Activated naive CD4-positive, alpha-beta T cell treated with anti-CD3 and anti-CD28 coated beads for 36 hours (primary cell): ENCODE data around the gene TPRG1. TPM values are rescaled to one million over a fixed set of nuclear protein-coding genes. Genes with fewer than 3 reads are reported as not detected.

Experiments
- CTCF ChIA-PET: fragments of 350-600 bp; sonication (Branson Sonifier 250); formaldehyde crosslinking; loops from one replicate; lab custom pipeline; 2021; ENCODE audit warnings: antibody characterized with exemption; lab: Charles Lee
- DNase-seq: peaks from one replicate; pipeline ENCODE4 v3.0.0-alpha.2; 2020
- H3K27ac Mint-ChIP-seq: one replicate; pipeline ENCODE4 v1.8.0; 2021; ENCODE audit warnings: mild to moderate bottlenecking, mixed read lengths
- H3K27me3 Mint-ChIP-seq: one replicate; pipeline ENCODE4 v1.8.0; 2021; ENCODE audit warnings: low read depth, mixed read lengths
- H3K36me3 Mint-ChIP-seq: one replicate; pipeline ENCODE4 v1.8.0; 2021; ENCODE audit warnings: low read depth, mixed read lengths
- H3K4me1 Mint-ChIP-seq: one replicate; pipeline ENCODE4 v1.8.0; 2021; ENCODE audit warnings: low read depth, mixed read lengths
- H3K4me3 Mint-ChIP-seq: one replicate; pipeline ENCODE4 v1.8.0; 2021; ENCODE audit warnings: mild to moderate bottlenecking, moderate library complexity, mixed read lengths
- H3K9me3 Mint-ChIP-seq: one replicate; pipeline ENCODE4 v1.8.0; 2021; ENCODE audit warnings: mixed read lengths
- intact Hi-C: fragments of 100-400 bp; cut with micrococcal nuclease; formaldehyde crosslinking; loops from one replicate; pipeline ENCODE4 v1.15.1; 2023
- total RNA-seq, 2 experiments: library from RNA; stranded (reverse); gene quantifications; one replicate each; pipeline ENCODE4 v1.2.3, GENCODE V29; 2021

TPRG1 gene
- total RNA-seq, 2 experiments from 2014 or later = 0.55 to 1.0 TPM

DNA sequence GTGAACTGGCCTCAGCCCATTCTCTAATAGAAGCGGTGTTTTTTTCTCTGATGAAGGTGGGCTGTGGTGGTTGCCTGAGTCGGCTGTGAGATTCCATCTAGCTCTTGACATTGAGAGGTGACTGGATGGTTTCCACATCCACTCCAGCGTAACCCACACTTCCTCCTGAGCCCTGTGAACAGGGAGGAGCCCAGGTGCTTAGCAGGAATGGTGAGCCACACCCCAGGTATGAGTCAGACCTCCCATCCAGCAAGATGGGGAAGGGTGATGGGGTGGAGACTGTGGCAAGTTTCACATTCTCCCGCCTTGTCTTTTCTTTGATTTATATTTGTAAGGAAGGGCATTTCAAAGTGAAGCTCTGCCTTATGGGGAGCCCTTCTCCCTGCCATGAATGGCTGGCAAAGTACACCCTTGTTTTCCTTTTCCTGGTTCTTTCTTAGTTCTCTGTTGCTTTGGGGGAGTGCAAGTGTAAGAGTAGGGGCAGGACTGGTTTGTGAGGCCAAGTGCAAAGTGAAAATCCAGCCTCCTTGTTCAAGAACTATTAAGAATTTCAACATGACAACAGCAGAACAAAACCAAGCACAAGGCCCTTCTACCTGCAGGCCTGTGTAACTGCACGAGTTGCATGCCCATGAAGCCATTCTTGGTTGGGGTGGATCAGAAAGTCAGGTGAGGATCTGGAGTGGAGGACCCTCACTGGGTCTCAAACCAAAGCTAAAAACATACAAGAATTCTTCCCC lies 4.6 kb upstream of the TPRG1 start:
- H3K27me3 Mint-ChIP-seq = no peaks in the 10 kb centered on the region
- no peaks in the 10 kb centered on the region for H3K36me3 Mint-ChIP-seq
- peaks cover 14% of the 10 kb centered on the region for H3K4me1 Mint-ChIP-seq
- no peaks in the 10 kb centered on the region for H3K9me3 Mint-ChIP-seq
- CTCF ChIA-PET = interaction anchor here (0.9 kb wide), 1 partner anchor 28 kb away, joined by 3 read pairs; no protein-coding TSS in a partner anchor
- intact Hi-C loops = no loop called here
- DNase-seq = no peak
- no peak overlapping the region for H3K27ac Mint-ChIP-seq
- H3K4me3 Mint-ChIP-seq = no peak overlapping the region

DNA sequence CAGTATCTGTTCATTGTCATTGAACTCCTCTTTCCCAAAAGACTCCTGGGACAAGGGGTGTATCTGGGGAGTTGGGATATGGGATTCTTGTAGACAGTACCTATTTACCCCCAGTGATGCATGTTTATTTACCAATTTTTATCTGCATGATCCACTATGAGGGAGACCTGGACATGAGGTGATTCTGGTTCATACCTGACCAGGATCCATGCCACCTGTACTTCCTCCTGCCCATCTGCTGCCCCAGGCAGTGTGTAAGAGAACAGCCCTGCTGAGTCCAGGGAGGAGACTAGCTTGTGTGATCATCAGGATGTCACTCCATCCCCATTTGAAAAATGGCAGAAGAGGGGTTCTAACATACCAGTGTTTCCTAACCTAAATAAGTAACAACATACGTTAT lies 3.1 kb upstream of the TPRG1 start:
- Mint-ChIP-seq H3K9me3 (no peaks in the 10 kb centered on the region), H3K27me3 (no peaks in the 10 kb centered on the region), H3K27ac (no peak overlapping the region), H3K4me3 (no peak overlapping the region), H3K4me1 (peaks cover 22% of the 10 kb centered on the region), H3K36me3 (no peaks in the 10 kb centered on the region)
- intact Hi-C loops = no loop called here
- no peak for DNase-seq
- CTCF ChIA-PET = no interaction called here

DNA sequence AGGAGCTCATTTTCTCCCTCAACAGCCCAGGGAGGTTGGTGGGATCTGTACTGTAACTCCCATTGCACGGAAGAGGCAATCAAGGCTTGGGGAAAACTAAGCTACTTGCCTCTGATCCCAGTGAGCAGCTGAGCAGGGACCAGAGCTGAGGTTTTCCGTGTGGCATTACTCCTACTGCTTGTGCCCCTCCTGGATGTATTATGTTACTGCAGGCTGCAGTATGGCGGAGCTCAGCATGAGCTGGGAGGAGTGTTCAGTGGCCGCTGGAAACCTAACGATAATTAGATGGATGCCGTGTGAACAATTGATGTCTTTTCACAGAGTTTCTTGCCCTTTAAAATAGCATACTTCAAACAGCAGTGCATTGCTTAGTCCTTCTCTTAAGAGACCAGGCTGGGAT lies 2.0 kb upstream of the TPRG1 start:
- Mint-ChIP-seq H3K36me3 (no peaks in the 10 kb centered on the region), H3K9me3 (no peaks in the 10 kb centered on the region), H3K27me3 (no peaks in the 10 kb centered on the region), H3K27ac (no peak overlapping the region), H3K4me3 (no peak overlapping the region), H3K4me1 (peaks cover 22% of the 10 kb centered on the region)
- intact Hi-C loops = no loop called here
- CTCF ChIA-PET = interaction anchor here (1.0 kb wide), 1 partner anchor 15 kb away, joined by 3 read pairs; no protein-coding TSS in a partner anchor
- no peak for DNase-seq

- H3K27ac Mint-ChIP-seq = no peak overlapping the region
- intact Hi-C loops = no loop called here
- CTCF ChIA-PET = no interaction called here
Measured at GRCh38 chr3:189170559-189170958, 1.2 kb upstream of the TPRG1 start.

DNA sequence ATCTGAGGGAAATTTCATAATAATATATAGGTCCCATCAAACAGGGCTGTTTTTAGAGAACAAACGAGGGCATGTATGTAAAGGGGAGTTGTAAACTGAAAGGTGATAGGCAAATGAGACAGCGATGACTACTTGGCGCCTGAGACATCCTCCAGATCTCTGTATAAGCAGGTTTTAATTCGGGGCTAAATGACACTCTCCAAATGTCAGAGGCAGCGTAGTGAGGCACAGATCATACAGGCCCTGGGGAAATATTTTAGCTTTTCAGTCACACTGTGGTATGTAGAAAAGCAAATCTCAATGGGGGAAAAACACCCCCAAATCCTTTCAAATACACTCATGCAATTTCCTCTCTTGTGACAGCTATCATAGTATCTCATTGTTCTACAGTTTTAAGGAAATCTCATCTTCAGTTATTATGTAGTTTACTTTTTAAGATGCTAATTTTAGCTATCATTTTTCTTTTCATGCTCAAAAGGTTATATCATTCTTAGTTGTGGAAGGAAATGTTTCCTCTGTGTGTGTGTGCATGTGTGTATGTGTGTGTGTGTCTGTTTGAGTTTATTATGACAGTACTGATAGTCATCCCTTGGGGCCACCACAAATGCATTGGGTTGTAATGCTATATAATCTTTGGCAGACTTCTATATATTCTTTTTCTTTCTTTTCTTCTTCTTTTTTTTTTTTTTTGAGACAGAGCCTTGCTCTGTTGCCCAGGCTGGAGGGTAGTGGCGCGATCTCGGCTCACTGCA lies 1.1 kb downstream of the TPRG1 start:
- Mint-ChIP-seq H3K4me3 (no peak overlapping the region), H3K9me3 (no peaks in the 10 kb centered on the region), H3K27ac (peak overlapping the region; percentile 34), H3K4me1 (peaks cover 18% of the 10 kb centered on the region), H3K36me3 (no peaks in the 10 kb centered on the region), H3K27me3 (no peaks in the 10 kb centered on the region)
- CTCF ChIA-PET = interaction anchor here (0.7 kb wide), 1 partner anchor 24 kb away, joined by 3 read pairs; no protein-coding TSS in a partner anchor
- DNase-seq = peak; percentile 37
- intact Hi-C loops = no loop called here

More at GRCh38 chr3:189170559-189170958, 1.2 kb upstream of the TPRG1 start:
- no peaks in the 10 kb centered on the region for H3K9me3 Mint-ChIP-seq
- H3K36me3 Mint-ChIP-seq = no peaks in the 10 kb centered on the region
- no peaks in the 10 kb centered on the region for H3K27me3 Mint-ChIP-seq
- H3K4me3 Mint-ChIP-seq = no peak overlapping the region
- no peak for DNase-seq
- peaks cover 22% of the 10 kb centered on the region for H3K4me1 Mint-ChIP-seq

DNA sequence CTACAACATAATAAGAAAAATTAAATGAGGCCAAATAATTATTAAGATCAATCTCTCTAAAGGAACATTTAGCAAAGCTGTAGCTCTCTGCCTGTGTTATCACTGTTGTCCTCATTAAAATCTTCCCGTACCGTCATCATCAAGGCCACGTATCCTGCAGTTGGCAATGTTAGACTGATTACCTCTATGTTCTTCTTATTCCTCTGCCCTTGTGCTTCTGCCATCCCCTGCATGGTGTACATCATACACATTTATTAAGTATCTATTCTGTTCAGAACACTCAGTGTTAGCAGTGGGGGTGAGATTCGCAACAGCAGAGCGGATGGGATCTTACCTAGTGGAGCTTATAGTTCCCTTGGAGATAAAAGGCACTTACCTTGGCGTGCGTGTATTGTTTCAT lies 12.8 kb downstream of the TPRG1 start:
- peaks cover 22% of the 10 kb centered on the region for H3K9me3 Mint-ChIP-seq
- DNase-seq = no peak
- CTCF ChIA-PET = interaction anchor here (1.3 kb wide), 1 partner anchor 15 kb away, joined by 3 read pairs; no protein-coding TSS in a partner anchor
- H3K36me3 Mint-ChIP-seq = peaks cover 6% of the 10 kb centered on the region
- no peaks in the 10 kb centered on the region for H3K27me3 Mint-ChIP-seq
- H3K4me3 Mint-ChIP-seq = no peak overlapping the region
- H3K4me1 Mint-ChIP-seq = no peaks in the 10 kb centered on the region
- intact Hi-C loops = no loop called here
- no peak overlapping the region for H3K27ac Mint-ChIP-seq

- H3K27ac Mint-ChIP-seq = no peak overlapping the region
- H3K9me3 Mint-ChIP-seq = peaks cover 17% of the 10 kb centered on the region
- H3K27me3 Mint-ChIP-seq = no peaks in the 10 kb centered on the region
- CTCF ChIA-PET = no interaction called here
- no peak overlapping the region for H3K4me3 Mint-ChIP-seq
- DNase-seq = no peak
- no peaks in the 10 kb centered on the region for H3K4me1 Mint-ChIP-seq
- peaks cover 4% of the 10 kb centered on the region for H3K36me3 Mint-ChIP-seq
- intact Hi-C loops = no loop called here
Measured at GRCh38 chr3:189186101-189186500, 14.3 kb downstream of the TPRG1 start.

- H3K4me1 Mint-ChIP-seq = no peaks in the 10 kb centered on the region
- intact Hi-C loops = no loop called here
- no peaks in the 10 kb centered on the region for H3K27me3 Mint-ChIP-seq
- no peak overlapping the region for H3K27ac Mint-ChIP-seq
- H3K4me3 Mint-ChIP-seq = no peak overlapping the region
- DNase-seq = no peak
- H3K9me3 Mint-ChIP-seq = peaks cover 19% of the 10 kb centered on the region
- peaks cover 2% of the 10 kb centered on the region for H3K36me3 Mint-ChIP-seq
- CTCF ChIA-PET = no interaction called here
Measured at GRCh38 chr3:189188466-189188865, 16.7 kb downstream of the TPRG1 start.

GRCh38 chr3:189192725-189193124 lies 21.0 kb downstream of the TPRG1 start:
- Mint-ChIP-seq H3K4me1 (no peaks in the 10 kb centered on the region), H3K9me3 (peaks cover 29% of the 10 kb centered on the region), H3K27me3 (no peaks in the 10 kb centered on the region), H3K27ac (no peak overlapping the region), H3K36me3 (peaks cover 5% of the 10 kb centered on the region), H3K4me3 (no peak overlapping the region)
- CTCF ChIA-PET = no interaction called here
- no peak for DNase-seq
- intact Hi-C loops = no loop called here

GRCh38 chr3:189195302-189195701 lies 23.5 kb downstream of the TPRG1 start:
- intact Hi-C loops = no loop called here
- no peak overlapping the region for H3K27ac Mint-ChIP-seq
- DNase-seq = peak; percentile 6
- H3K9me3 Mint-ChIP-seq = peaks cover 29% of the 10 kb centered on the region
- H3K36me3 Mint-ChIP-seq = peaks cover 5% of the 10 kb centered on the region
- H3K4me1 Mint-ChIP-seq = no peaks in the 10 kb centered on the region
- H3K4me3 Mint-ChIP-seq = no peak overlapping the region
- CTCF ChIA-PET = interaction anchor here (0.7 to 1.5 kb wide), 5 partner anchors 15 to 142 kb away, joined by 3 read pairs; no protein-coding TSS in a partner anchor
- no peaks in the 10 kb centered on the region for H3K27me3 Mint-ChIP-seq

DNA sequence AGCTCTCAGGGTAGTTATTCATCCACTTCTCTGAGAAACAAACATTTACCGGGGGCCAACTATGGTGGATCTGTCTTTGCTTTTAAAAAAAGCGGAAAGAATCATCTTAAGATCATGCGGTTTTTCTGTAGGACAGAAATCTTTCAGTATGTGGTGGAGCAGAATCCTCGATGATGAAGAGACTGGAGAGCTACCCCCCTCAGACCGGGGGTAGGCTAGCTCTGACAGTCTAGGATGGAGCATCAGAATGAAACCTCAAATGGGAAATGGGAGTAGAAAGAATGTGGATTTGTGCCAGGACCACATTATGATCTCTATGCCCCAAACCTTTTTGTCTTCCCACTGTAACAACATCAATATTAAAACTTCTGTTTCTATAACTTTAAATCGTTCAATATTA lies 30.3 kb downstream of the TPRG1 start:
- CTCF ChIA-PET = interaction anchor here (0.6 kb wide), 1 partner anchor 161 kb away, joined by 3 read pairs; no protein-coding TSS in a partner anchor
- intact Hi-C loops = no loop called here

DNA sequence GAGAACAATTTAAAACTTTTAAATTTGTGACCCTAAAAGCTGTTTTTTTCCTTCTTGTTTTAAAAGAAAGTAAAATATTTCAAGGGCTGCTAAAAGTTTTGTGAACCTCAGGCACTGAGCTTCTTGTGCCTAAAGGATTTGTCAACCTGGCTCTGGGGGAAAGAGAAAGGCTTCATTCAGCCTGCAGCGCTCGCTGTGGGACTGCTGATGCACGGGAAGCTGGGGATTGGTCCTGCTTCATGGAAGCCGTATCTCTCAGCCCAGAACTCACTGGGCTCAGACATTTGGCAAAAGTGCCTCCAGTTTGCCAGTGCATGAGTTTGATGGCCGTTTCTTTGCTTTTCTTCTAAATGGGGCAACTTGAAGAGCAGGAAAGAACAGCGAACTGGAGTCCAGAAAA lies 30.8 kb downstream of the TPRG1 start:
- Mint-ChIP-seq H3K27me3 (no peaks in the 10 kb centered on the region), H3K4me3 (no peak overlapping the region), H3K4me1 (no peaks in the 10 kb centered on the region), H3K9me3 (no peaks in the 10 kb centered on the region), H3K36me3 (no peaks in the 10 kb centered on the region), H3K27ac (no peak overlapping the region)
- CTCF ChIA-PET = interaction anchor here (0.6 kb wide), 1 partner anchor 161 kb away, joined by 3 read pairs; no protein-coding TSS in a partner anchor
- DNase-seq = no peak
- intact Hi-C loops = no loop called here

More for the DNA sequence above, 30.3 kb downstream of the TPRG1 start:
- Mint-ChIP-seq H3K36me3 (no peaks in the 10 kb centered on the region), H3K27me3 (no peaks in the 10 kb centered on the region), H3K4me1 (no peaks in the 10 kb centered on the region), H3K27ac (no peak overlapping the region), H3K9me3 (no peaks in the 10 kb centered on the region), H3K4me3 (no peak overlapping the region)
- no peak for DNase-seq
